ENCODE data around the gene EXOSC7. TPM values are rescaled to one million over a fixed set of nuclear protein-coding genes. Genes with fewer than 3 reads are reported as not detected.

EXOSC7 gene
- total and polyA plus RNA-seq, 4 donors: 15.5 to 27.2 (median 21.7) TPM

Small RNAs within 50 kb of the gene (small RNA-seq; reads per million reads assigned to genes)
- gene RNU5B-3P: not detected

Other genes with a start within 250 kb of the EXOSC7 start
- 1 to 10 TPM; 1.1 to 1.6 TPM for gene ZNF501, start 246.6 kb upstream of the EXOSC7 start, total RNA-seq
- under 1 TPM; 0.44 to 0.46 TPM for gene ZNF501, start 246.6 kb upstream of the EXOSC7 start, polyA plus RNA-seq
- 10 to 100 TPM in 1 of 2 donors, 1 to 10 TPM in 1; 10.0 to 10.3 TPM for gene KIAA1143, start 214.6 kb upstream of the EXOSC7 start, total RNA-seq
- gene KIAA1143, start 214.6 kb upstream of the EXOSC7 start, polyA plus RNA-seq: 1 to 10 TPM; 3.9 to 4.5 TPM
- gene KIF15, start 214.4 kb upstream of the EXOSC7 start, total RNA-seq: 10 to 100 TPM in 1 of 2 donors, under 1 TPM in 1; under 0.01 to 15.9 TPM
- under 1 TPM; 0.15 to 0.33 TPM for gene KIF15, start 214.4 kb upstream of the EXOSC7 start, polyA plus RNA-seq
- 1 to 10 TPM; 5.8 to 9.0 TPM for gene TMEM42, start 114.3 kb upstream of the EXOSC7 start, total RNA-seq
- gene TMEM42, start 114.3 kb upstream of the EXOSC7 start, polyA plus RNA-seq: 1 to 10 TPM; 7.2 to 9.9 TPM
- not detected for gene TGM4, start 101.6 kb upstream of the EXOSC7 start, total RNA-seq
- not detected for gene TGM4, start 101.6 kb upstream of the EXOSC7 start, polyA plus RNA-seq
- gene ZDHHC3, start 70 bp upstream of the EXOSC7 start, total RNA-seq: 10 to 100 TPM; 24.8 to 43.0 TPM
- gene ZDHHC3, start 70 bp upstream of the EXOSC7 start, polyA plus RNA-seq: 10 to 100 TPM; 15.4 to 24.0 TPM
- 1 to 10 TPM; 7.7 to 8.9 TPM for gene CLEC3B, start 50.1 kb downstream of the EXOSC7 start, total RNA-seq
- 10 to 100 TPM; 17.0 to 28.8 TPM for gene CLEC3B, start 50.1 kb downstream of the EXOSC7 start, polyA plus RNA-seq
- under 1 TPM; 0.65 to 0.67 TPM for gene CDCP1, start 170.1 kb downstream of the EXOSC7 start, total RNA-seq
- gene CDCP1, start 170.1 kb downstream of the EXOSC7 start, polyA plus RNA-seq: under 1 TPM; 0.22 to 0.25 TPM

Data from liver (tissue), 5 donors.